ENCODE measurements around the gene THADA.
"Not testable (repeated sequence)": the region's sequence is repeated elsewhere in the genome, so short reads cannot be mapped to it uniquely, and the experiment has no call there.

The THADA gene

DNA sequence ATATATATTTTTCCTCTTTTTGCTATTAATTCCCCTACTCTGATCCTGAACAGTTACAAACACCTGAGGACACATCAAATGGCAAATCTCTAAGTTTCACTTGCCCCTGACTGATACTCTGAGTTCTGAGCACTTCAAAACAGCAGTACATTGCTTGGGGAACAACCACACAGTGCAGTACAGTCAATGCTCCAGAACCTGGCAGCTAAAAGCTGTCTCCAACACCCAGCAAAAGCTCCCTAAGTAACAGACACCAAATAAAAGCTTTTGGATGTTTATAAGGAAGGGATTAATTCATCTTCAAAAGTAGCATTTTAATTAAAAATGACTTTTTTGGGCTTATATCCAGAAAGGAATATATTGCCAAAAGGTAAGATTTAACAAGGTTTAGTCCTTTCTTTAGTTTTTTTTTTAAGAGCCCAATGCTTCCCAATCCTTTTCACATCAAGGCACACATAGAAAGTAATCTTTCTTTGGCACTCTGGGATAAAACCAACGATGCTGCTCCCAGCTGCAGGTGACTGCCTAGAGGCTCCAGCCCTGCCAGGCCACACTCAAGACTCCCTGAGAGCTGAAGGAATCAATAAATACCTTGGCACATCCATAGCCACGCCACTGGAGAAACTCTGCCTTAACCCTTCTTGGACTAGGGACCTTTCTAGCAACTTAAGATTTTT is 204.5 kb downstream of the THADA start:
- Histone ChIP-seq H3K9ac (no peak overlapping the region), H3K27ac (peak overlapping the region; percentile 12)
- TF ChIP-seq, protein P1, sequence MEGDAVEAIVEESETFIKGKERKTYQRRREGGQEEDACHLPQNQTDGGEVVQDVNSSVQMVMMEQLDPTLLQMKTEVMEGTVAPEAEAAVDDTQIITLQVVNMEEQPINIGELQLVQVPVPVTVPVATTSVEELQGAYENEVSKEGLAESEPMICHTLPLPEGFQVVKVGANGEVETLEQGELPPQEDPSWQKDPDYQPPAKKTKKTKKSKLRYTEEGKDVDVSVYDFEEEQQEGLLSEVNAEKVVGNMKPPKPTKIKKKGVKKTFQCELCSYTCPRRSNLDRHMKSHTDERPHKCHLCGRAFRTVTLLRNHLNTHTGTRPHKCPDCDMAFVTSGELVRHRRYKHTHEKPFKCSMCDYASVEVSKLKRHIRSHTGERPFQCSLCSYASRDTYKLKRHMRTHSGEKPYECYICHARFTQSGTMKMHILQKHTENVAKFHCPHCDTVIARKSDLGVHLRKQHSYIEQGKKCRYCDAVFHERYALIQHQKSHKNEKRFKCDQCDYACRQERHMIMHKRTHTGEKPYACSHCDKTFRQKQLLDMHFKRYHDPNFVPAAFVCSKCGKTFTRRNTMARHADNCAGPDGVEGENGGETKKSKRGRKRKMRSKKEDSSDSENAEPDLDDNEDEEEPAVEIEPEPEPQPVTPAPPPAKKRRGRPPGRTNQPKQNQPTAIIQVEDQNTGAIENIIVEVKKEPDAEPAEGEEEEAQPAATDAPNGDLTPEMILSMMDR (IDR thresholded peaks at IDR 0.05) = no peak

DNA sequence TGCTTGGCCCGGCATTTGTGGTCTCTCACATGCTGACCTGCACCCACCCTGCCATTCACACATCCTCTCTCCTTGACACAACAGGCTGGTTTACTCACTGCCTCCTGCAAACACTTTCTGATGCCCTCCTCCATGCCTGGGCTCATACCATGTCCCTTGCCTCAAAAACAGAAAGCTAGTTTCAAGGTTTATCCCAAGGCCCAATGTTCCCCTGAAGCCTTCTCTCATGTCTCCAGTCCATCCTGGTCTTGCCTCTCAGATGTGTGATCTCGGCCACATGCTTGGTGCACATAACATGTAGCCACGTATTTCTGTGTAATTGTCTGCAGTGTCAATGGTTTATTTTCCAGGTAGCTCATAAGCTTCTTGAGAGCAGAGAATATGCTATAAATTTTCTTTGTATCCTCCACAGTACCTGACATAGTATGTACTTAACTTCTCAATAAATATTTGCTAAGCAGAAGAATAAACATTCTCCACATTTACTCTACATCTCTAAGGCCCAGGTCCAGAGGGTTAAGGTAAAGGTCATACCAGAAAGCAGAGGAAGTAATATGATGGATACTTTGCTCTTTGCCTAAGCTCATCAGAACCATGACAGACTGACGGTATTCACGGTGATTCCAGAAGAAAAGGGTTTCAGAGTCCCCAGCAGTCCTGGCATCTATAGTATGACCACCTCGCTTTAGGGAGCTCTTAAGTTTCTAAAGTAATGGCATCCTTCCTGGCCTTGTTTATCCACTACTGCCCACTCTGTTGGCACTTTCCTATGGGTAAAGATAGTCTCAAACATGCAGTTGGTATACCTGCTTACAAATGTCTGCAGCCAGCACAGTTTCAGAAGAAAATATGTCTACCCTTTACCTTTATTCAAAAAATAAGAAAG is 206.0 kb downstream of the THADA start:
- no peak overlapping the region for H3K4me2 ChIP-seq (ENCODE audit: low read length)
- H3K4me3 ChIP-seq (ENCODE audit: low read depth, low read length) = no peak overlapping the region
- H3K9me3 ChIP-seq (ENCODE audit: control insufficient read depth, low read length) = no peaks in the 10 kb centered on the region
- H3K4me1 ChIP-seq = peaks cover 10% of the 10 kb centered on the region
- H3K36me3 ChIP-seq (ENCODE audit: control insufficient read depth, insufficient read depth, low read length) = no peaks in the 10 kb centered on the region
- TF ChIP-seq, protein P1 (IDR thresholded peaks at IDR 0.05) = no peak
- no peaks in the 10 kb centered on the region for H3K27me3 ChIP-seq (ENCODE audit: control insufficient read depth, insufficient read depth, low read length)
- H3K79me2 ChIP-seq = no peaks in the 10 kb centered on the region
- H3K27ac ChIP-seq = no peak overlapping the region
- no peak overlapping the region for H3K9ac ChIP-seq
- H2AFZ ChIP-seq = no peak overlapping the region

More for the DNA sequence above, 204.5 kb downstream of the THADA start:
- no peaks in the 10 kb centered on the region for H3K27me3 ChIP-seq (ENCODE audit: control insufficient read depth, insufficient read depth, low read length)
- no peak overlapping the region for H3K4me2 ChIP-seq (ENCODE audit: low read length)
- no peaks in the 10 kb centered on the region for H3K36me3 ChIP-seq (ENCODE audit: control insufficient read depth, insufficient read depth, low read length)
- no peaks in the 10 kb centered on the region for H3K79me2 ChIP-seq
- H3K9me3 ChIP-seq (ENCODE audit: control insufficient read depth, low read length) = no peaks in the 10 kb centered on the region
- H3K4me1 ChIP-seq = peaks cover 10% of the 10 kb centered on the region
- no peak overlapping the region for H3K4me3 ChIP-seq (ENCODE audit: low read depth, low read length)
- H2AFZ ChIP-seq = no peak overlapping the region

DNA sequence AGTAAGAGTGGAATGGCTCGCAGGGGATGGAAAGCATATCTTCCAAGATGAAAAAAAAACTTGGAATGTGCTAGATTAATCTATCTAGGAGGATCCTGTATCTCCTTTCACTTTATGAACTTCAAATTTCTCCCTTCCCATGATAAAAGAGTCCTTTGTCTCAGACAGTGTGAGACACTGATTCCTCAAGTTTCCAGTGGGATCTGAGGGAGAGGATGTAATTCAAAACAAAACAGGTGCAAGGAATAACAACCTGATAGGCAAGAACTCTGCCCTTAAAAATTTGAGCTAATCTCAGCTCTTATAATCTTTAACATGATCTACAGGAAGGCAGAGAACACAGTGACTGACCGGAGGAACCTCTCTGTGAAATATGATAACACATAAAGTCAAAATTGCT is 207.5 kb downstream of the THADA start:
- Histone ChIP-seq H3K27ac (peak overlapping the region; percentile 43), H3K9me3 (ENCODE audit: control insufficient read depth, low read length) (no peaks in the 10 kb centered on the region), H3K4me3 (ENCODE audit: low read depth, low read length) (peak overlapping the region; percentile 19), H3K79me2 (no peaks in the 10 kb centered on the region), H3K4me1 (peaks cover 10% of the 10 kb centered on the region), H3K36me3 (ENCODE audit: control insufficient read depth, insufficient read depth, low read length) (no peaks in the 10 kb centered on the region), H2AFZ (peak overlapping the region; percentile 5), H3K9ac (no peak overlapping the region), H3K4me2 (ENCODE audit: low read length) (peak overlapping the region; percentile 51), H3K27me3 (ENCODE audit: control insufficient read depth, insufficient read depth, low read length) (no peaks in the 10 kb centered on the region)
- TF ChIP-seq, protein P1 (IDR thresholded peaks at IDR 0.05) = no peak

DNA sequence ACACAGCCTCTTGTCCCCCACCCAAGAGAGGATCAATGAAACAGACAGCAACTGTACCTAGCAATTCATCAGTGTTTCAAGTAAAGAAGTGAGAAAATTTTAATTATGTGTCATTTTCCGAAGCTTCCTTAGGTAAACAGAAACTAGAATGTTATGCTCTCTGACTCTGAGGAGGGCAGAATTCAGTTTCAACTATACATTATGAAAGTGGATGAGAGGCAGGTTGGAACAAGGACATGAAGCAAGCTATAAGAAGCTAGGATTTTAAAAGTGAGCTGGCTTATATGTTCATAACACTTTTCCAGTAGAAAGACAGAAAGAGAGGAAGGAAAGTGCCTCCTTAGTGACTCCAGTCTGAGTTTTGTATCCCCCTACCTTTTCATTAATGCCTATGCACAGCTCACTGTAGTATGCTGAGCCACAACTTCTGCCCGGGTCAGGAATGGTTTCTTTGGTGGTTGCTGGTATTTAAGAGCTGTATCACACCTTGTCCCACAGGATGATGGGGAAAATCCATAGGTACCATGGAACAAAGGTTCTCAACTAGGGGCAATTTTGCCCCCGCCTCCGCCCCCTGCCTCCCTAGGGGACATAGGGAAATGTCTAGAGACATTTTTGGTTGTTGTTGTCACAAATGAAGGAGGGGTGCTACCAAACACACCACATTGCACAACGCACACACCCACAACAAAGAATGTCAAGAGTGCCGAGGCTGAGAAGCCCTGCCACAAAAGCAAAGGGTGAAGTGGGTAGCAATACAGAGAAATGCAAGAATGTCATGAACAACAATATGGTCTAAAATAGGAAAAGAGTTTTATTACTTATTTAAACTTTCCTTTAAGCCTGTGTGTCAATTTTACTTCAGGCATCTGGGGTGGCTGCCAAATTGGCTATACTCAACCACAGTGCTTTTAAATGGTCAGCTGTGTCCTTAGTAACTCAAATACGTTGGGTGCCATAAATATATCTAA is 208.5 kb downstream of the THADA start:
- Histone ChIP-seq H3K27me3 (ENCODE audit: control insufficient read depth, insufficient read depth, low read length) (no peaks in the 10 kb centered on the region), H3K79me2 (no peaks in the 10 kb centered on the region), H3K36me3 (ENCODE audit: control insufficient read depth, insufficient read depth, low read length) (no peaks in the 10 kb centered on the region), H3K9ac (no peak overlapping the region), H3K4me3 (ENCODE audit: low read depth, low read length) (no peak overlapping the region), H3K4me1 (peaks cover 10% of the 10 kb centered on the region), H3K4me2 (ENCODE audit: low read length) (peak overlapping the region; percentile 51), H3K9me3 (ENCODE audit: control insufficient read depth, low read length) (no peaks in the 10 kb centered on the region), H2AFZ (no peak overlapping the region), H3K27ac (peak overlapping the region; percentile 43)
- TF ChIP-seq, protein P1 (IDR thresholded peaks at IDR 0.05) = no peak

DNA sequence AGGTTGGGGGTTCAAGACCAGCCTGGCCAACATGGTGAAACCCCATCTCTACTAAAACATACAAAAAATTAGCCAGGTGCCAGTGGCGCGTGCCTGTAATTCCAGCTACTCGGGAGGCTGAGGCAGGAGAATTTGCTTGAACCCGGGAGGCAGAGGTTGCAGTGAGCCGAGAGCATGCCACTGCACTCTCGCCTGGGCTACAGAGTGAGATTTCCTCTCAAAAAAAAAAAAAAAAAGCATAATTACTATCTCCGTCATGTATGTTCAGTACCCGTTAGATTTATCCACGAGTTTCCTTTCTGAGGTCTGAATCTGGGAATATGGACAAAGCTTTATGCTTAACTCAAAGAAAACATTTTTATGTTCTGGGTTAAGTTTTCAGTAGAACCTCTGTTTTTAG is 209.2 kb downstream of the THADA start:
- H3K9me3 ChIP-seq (ENCODE audit: control insufficient read depth, low read length); H3K27ac ChIP-seq; H3K79me2 ChIP-seq; H2AFZ ChIP-seq; H3K4me1 ChIP-seq; H3K9ac ChIP-seq; H3K4me3 ChIP-seq (ENCODE audit: low read depth, low read length); H3K4me2 ChIP-seq (ENCODE audit: low read length); H3K27me3 ChIP-seq (ENCODE audit: control insufficient read depth, insufficient read depth, low read length); H3K36me3 ChIP-seq (ENCODE audit: control insufficient read depth, insufficient read depth, low read length): not testable (repeated sequence)

All from parathyroid adenoma (tissue), 2 donors.